NCI-H2107 treated with DMSO at 0.1 percent for 48 hours (cell line): ENCODE results near the gene CLTCL1.

ENCODE experiments used
- DNase-seq: peaks from one replicate; lab custom pipeline; 2025; ENCODE audit not compliant: unreplicated experiment; lab: John Stamatoyannopoulos, UW

CLTCL1 gene

GRCh38 chr22:19152942-19153883 is 138.3 kb downstream of the CLTCL1 start:
- DNase-seq, result no peak

GRCh38 chr22:19151329-19152191 is 140.0 kb downstream of the CLTCL1 start:
- no peak for DNase-seq

- no peak for DNase-seq
Measured at GRCh38 chr22:19150482-19151328, 140.8 kb downstream of the CLTCL1 start.

- no peak for DNase-seq
Measured at GRCh38 chr22:19149991-19150390, 141.5 kb downstream of the CLTCL1 start, which contains the start of gene GSC2. TSS of gene GSC2 (minus strand) at chr22:19150292. CDS start at chr22:19150283, 9 bp downstream.

GRCh38 chr22:19149047-19149883 is 142.3 kb downstream of the CLTCL1 start:
- DNase-seq, result no peak

GRCh38 chr22:19148417-19149046 is 143.0 kb downstream of the CLTCL1 start:
- DNase-seq, result no peak

- DNase-seq, result no peak
Measured at GRCh38 chr22:19147195-19147780, 144.2 kb downstream of the CLTCL1 start.

GRCh38 chr22:19146215-19146968 is 145.1 kb downstream of the CLTCL1 start:
- DNase-seq, result no peak

- DNase-seq, result no peak
Measured at GRCh38 chr22:19143967-19144400, 147.5 kb downstream of the CLTCL1 start.

- no peak for DNase-seq
Measured at GRCh38 chr22:19143212-19143611, 148.3 kb downstream of the CLTCL1 start.

- DNase-seq, result no peak
Measured at GRCh38 chr22:19142394-19142793, 149.1 kb downstream of the CLTCL1 start.

- DNase-seq, result no peak
Measured at GRCh38 chr22:19139974-19140373, 151.5 kb downstream of the CLTCL1 start.

GRCh38 chr22:19139001-19139356 is 152.5 kb downstream of the CLTCL1 start:
- DNase-seq, result no peak

GRCh38 chr22:19138217-19139000 is 153.1 kb downstream of the CLTCL1 start:
- DNase-seq, result no peak

- no peak for DNase-seq
Measured at GRCh38 chr22:19137384-19138216, 153.9 kb downstream of the CLTCL1 start.

- no peak for DNase-seq
Measured at GRCh38 chr22:19136915-19137314, 154.6 kb downstream of the CLTCL1 start.

GRCh38 chr22:19134874-19135273 is 156.6 kb downstream of the CLTCL1 start:
- no peak for DNase-seq
